Measurements from ENCODE around the gene DNTT. TPM values are rescaled to one million over a fixed set of nuclear protein-coding genes. Genes with fewer than 3 reads are reported as not detected.
"Not testable (repeated sequence)": the region's sequence is repeated elsewhere in the genome, so short reads cannot be mapped to it uniquely, and the experiment has no call there.

Gene DNTT
- total RNA-seq, 2 donors from 2014 or later: not detected

DNA sequence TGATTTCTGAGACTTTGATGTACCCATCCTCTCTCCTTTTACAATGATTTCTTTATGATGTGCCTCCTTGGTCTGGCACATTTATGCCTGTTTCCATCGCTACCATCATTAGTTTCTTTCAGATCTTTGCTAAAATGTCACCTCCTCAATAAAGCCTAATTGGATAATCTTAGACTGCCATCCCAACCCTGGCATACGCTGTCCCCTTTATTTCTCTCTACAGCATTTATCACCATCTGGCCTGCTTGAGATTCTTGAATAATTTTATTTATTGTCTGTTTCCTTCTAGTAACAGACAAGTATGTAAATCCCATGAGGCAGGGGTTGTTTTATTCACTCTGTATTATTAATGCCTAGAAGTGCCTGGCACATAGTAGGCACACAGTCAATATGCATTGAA is 6.7 kb upstream of the DNTT start:
- DNase-seq (ENCODE audit: low spot score): no peak
- intact Hi-C loops (cut with DNase I): no loop called here

- intact Hi-C loops (cut with DNase I): no loop called here
- DNase-seq (ENCODE audit: low spot score): no peak
Measured at GRCh38 chr10:96298362-96298761, 5.9 kb upstream of the DNTT start.

- no peak for DNase-seq (ENCODE audit: low spot score)
- intact Hi-C loops (cut with DNase I): no loop called here
Measured at GRCh38 chr10:96299383-96299782, 4.9 kb upstream of the DNTT start.

GRCh38 chr10:96301616-96302015 is 2.6 kb upstream of the DNTT start:
- intact Hi-C loops (cut with DNase I): no loop called here
- DNase-seq (ENCODE audit: low spot score): no peak

DNA sequence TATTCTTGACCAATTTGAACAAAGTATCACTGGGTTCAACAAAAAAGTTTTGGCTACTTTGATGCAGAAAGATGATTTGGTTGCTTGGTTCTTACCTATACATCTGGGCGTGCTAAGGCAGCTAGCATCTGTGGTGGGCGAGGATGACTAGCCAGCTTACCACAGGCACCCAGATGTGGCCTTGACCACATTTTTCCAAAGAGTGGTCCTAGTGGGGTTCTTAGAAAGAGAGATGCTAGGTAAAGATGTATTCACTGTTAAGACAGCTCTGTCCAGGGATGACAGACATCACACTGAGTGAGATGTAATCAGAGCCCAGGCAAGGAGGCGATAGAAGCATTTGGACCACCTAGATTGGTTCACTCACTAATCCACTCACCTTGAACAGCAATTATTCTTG is 785 bp downstream of the DNTT start:
- DNase-seq (ENCODE audit: low spot score): no peak
- intact Hi-C loops (cut with DNase I): no loop called here

GRCh38 chr10:96306516-96306915 is 2.3 kb downstream of the DNTT start:
- intact Hi-C loops (cut with DNase I): no loop called here
- DNase-seq (ENCODE audit: low spot score): peak; percentile 85

DNA sequence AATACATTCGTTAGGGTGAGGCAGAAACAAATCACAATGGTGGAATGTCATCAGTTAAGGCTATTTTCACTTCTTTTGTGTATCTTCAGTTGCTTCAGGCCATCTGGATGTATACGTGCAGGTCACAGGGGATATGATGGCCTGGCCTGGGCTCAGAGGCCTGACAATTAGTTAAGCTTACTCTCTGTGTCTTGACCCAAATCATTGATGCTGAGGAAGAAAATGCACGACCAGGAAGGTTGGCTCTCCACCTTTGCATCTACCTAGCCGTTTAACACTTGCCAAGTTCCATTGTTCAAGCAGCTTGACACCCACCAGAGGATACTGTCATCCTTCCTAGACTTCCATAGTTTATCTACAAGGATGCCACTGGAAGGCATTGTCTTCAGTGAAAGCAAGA is 4.6 kb downstream of the DNTT start:
- intact Hi-C loops (cut with DNase I); DNase-seq (ENCODE audit: low spot score): not testable (repeated sequence)

DNA sequence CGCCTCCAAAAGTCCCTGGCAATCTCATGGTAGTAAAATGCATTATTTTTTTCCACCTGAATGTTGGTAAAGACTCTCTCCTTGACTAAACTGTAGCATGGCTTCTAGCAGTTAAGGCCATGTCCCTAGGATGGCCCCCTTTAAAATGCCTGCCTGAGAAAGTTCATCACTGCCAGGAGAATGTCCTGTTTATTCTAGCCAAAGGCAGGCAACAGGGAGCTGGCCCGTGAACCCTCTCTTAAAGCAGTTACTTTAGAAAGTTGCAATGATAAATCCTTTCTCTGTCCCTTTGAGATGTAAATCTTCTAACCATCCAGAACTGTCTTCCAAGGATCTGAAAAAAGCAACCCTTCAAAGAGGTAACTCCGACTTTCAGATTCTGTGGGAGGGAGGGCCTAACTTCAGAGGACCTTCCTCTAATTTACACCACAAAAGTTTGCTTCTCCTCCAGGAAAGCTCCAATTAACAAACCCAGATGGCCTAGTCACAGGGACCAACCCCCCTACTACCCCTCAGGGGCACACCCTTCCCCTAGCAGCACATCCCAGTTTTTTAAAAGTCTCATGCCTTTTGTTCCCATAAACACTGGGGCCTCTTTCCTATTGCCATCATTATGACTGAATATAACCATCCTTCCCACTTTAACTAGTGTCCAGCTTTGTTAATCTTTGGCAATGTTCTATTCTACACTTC is 5.5 kb downstream of the DNTT start:
- intact Hi-C loops (cut with DNase I): no loop called here
- DNase-seq (ENCODE audit: low spot score): no peak

- DNase-seq (ENCODE audit: low spot score): no peak
- intact Hi-C loops (cut with DNase I): no loop called here
Measured at GRCh38 chr10:96310321-96310669, 6.1 kb downstream of the DNTT start.

- no peak for DNase-seq (ENCODE audit: low spot score)
Measured at GRCh38 chr10:96311180-96311715, 7.0 kb downstream of the DNTT start.

DNA sequence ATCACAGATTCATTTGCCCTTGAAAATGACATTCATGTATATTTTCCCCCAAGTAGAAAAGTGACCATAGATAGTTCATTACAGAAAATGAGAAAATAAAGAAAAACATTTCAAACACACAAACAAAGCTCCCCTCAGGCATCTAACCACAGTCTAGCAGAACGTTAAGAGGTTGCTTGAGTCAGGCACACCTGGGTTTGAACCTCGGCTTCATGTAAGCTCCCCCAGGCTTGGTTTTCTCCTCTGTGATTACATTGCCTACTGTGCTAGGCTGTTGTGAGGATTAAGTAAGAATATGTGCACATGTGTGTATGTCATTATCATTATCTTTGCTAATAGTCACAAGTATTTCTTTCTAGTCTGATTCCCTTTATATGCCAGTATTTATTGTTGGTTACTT is 9.1 kb downstream of the DNTT start:
- DNase-seq (ENCODE audit: low spot score): no peak
- intact Hi-C loops (cut with DNase I): no loop called here

More at GRCh38 chr10:96311180-96311715, 7.0 kb downstream of the DNTT start:
- intact Hi-C loops (cut with DNase I): no loop called here

DNA sequence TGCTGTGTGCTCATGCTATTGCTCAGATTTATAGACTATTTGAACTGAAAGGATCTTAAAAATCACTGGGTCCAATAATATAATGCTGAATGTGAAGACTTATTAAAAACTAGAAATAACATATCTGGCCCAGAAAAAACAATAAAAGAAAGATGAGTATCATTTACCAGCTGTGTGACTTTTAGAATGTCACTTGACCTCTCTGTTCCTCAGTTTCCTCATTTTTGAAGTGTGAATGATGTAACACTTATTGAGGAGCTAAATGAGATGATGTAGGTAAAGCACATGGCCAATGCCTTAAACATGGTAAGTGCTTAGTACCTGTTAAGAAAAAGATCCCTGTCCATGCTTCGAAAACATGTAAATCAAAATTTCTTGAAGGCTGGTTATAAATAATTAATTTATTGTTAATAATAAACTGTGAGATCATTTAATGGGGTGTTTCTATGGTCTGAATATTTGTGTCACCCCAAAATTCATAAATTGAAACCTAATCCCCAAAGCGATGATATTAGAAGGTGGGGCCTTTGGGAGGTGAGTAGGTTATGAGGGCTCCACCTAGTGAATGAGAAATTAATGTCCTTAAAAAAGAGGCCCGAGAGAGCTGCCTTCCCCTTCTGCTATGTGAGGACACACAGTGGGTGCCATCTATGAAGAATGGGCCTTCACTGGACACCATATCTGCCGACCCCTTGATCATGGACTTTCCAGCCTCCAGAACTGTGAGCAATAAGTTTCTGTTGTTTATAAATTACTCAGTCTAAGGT is 13.0 kb downstream of the DNTT start:
- intact Hi-C loops (cut with DNase I): no loop called here
- no peak for DNase-seq (ENCODE audit: low spot score)

DNA sequence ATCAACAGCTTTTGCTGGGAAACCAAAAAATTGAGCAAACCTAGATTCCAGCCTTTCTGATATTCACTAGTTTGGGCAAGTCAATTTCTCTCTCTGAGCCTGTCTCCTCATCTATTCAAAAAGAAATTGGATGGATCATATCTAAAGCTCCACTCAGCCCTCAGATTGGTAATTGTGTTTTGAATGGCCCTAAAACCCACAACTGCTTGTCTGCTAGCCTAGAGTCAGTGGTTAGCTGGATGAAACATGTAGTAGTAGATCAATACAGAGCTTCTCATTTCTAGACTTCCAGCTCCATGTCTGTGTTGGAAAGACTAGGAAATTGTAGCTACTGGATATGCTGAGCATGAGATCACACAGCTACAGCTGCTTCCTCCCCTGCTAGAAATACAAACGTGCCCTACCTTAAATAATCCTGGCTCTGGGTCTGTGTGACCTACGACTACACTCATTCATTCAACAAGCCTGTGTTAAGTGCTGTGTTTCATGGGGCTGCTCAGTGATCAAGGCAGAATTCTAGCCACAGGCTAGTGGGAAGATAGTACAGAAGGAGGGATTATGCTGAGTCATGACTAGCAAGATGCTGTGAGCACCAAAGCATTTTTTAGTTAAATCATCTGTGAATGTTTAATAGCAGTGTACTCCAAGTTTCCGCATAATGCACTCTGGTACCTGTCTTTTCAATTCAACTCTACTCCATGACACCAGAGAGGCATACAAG is 15.7 kb downstream of the DNTT start:
- no peak for DNase-seq (ENCODE audit: low spot score)
- intact Hi-C loops (cut with DNase I): no loop called here

GRCh38 chr10:96321822-96322221 is 17.6 kb downstream of the DNTT start:
- DNase-seq (ENCODE audit: low spot score): no peak
- intact Hi-C loops (cut with DNase I): no loop called here

DNA sequence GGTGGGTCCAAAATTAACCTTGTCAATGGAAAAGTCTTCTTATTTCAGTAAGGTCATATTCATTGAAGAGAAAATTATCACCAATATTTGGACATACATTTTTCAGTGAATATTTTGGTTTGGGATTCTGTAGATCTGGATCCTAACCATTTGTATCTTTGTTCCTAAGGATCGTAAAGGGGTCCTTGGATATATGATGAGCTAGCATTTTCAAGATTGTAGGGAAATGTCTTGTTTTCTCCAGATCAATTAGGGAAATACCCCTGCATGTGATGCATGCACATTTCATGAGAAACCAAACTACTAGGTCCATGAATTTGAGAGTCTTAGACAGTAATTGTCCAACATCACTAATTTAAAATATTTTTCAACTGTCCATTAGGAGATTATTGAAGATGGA is 18.0 kb downstream of the DNTT start:
- no peak for DNase-seq (ENCODE audit: low spot score)
- intact Hi-C loops (cut with DNase I): no loop called here

DNA sequence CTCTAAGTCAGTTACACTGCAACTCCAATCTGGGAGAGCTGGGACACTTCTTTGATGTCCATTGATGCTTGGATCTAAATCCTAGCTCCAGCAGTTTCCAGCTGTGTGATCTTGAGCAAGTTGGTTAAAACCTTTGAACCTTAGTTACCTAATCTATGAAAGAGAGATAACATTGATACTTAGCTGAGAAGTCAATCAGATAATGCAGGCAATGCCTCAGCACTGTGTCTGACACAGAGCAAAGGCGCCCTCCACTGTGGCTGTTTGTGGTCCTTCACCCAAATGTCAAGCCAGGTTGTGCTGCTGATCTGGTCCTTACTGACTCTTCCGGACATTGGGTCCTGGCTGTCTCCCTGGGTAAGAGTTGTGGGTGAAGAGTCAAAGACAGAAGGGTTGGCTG is 20.2 kb downstream of the DNTT start:
- intact Hi-C loops (cut with DNase I): no loop called here
- DNase-seq (ENCODE audit: low spot score): no peak

DNA sequence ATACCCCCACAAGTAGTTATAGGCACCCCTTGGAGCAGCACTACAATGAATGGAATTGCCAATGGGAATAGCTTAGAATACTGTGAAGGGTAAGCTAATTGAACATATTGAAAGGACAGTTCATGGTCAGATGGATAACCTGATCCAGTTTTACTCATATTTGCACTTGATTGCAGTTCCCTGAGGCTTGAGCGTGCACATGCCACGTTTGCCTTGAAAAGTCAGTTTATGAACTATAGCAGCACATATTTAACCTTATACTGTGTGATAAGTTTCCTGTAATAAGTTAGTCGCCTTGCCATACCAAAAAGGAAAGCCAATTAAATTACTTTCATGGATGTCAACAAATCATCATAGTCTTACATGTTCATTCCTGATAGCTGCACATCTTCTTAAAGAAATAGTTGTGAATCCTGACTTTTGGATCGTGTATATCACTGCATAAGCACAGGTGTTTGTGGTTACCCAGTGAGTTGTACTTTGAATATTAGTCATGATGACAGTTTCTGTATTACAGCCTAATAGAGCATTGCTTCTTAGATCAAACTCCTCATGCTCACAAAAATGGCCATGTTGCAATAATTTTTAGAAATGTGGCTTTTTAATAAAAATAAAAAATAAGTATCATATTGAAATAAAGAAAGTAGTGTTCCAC is 21.6 kb downstream of the DNTT start:
- intact Hi-C loops (cut with DNase I): no loop called here
- no peak for DNase-seq (ENCODE audit: low spot score)

DNA sequence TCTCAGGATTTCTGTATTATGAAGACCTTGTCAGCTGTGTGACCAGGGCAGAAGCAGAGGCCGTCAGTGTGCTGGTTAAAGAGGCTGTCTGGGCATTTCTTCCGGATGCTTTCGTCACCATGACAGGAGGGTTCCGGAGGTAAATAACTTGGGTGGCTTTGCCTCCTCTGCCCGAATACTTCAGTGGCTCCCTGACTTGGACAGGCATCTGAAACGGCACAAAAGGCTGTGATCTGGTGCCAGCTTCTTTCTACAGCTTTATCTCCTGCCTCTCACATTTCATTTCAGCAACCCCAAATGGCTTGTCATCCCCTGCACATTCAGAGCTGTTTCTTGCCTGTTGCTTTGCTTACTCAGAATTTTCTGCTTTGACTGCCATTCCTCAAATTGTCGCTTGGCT is 23.2 kb downstream of the DNTT start:
- intact Hi-C loops (cut with DNase I): no loop called here
- no peak for DNase-seq (ENCODE audit: low spot score)

- intact Hi-C loops (cut with DNase I): no loop called here
- DNase-seq (ENCODE audit: low spot score): no peak
Measured at GRCh38 chr10:96333101-96333500, 28.9 kb downstream of the DNTT start.
